WTC11 (cell line): Measurements from ENCODE around the gene PTPN2. TPM values are rescaled to one million over a fixed set of nuclear protein-coding genes. Genes with fewer than 3 reads are reported as not detected.

ENCODE experiments used
- ATAC-seq: fragments of 200-7000 bp; cut with Tn5 transposase; 2 replicates; pipeline ENCODE4 v1.10.0; 2021; ENCODE audit warnings: mild to moderate bottlenecking, moderate library complexity
- CTCF ChIA-PET: fragments of 300-600 bp; sonication (Branson Sonifier 250); formaldehyde crosslinking; loops from one replicate; lab custom pipeline; 2021; ENCODE audit warnings: antibody characterized with exemption; lab: Charles Lee
- POLR2A ChIA-PET: fragments of 350-600 bp; sonication (Branson Sonifier 250); formaldehyde crosslinking; loops from one replicate; lab custom pipeline; 2021; ENCODE audit warnings: antibody characterized with exemption; lab: Charles Lee
- DNase-seq: peaks from one replicate; pipeline ENCODE4 v3.0.0; 2021; ENCODE audit warnings: low spot score
- H3K27ac Mint-ChIP-seq: 2 replicates; pipeline ENCODE4 v1.8.0; 2021; ENCODE audit warnings: mixed read lengths
- H3K27me3 Mint-ChIP-seq: 2 replicates; pipeline ENCODE4 v1.8.0; 2021; ENCODE audit warnings: low read depth, mild to moderate bottlenecking, moderate library complexity, mixed read lengths
- H3K36me3 Mint-ChIP-seq: 2 replicates; pipeline ENCODE4 v1.8.0; 2021; ENCODE audit warnings: mixed read lengths
- H3K4me1 Mint-ChIP-seq: 2 replicates; pipeline ENCODE4 v1.8.0; 2022; ENCODE audit warnings: mixed read lengths
- H3K4me3 Mint-ChIP-seq: 2 replicates; pipeline ENCODE4 v1.8.0; 2021; ENCODE audit warnings: mild to moderate bottlenecking, moderate library complexity, mixed read lengths
- H3K9me3 Mint-ChIP-seq: 2 replicates; pipeline ENCODE4 v1.8.0; 2021; ENCODE audit warnings: mixed read lengths
- AR ChIP-seq: fragments of 250-450 bp; sonication (Bioruptor Pico); IDR thresholded peaks from 2 replicates; pipeline ENCODE4 v1.9.0; 2021; ENCODE audit warnings: mild to moderate bottlenecking
- ARID4B ChIP-seq: sonication (generic); formaldehyde crosslinking; IDR thresholded peaks from 2 replicates; pipeline ENCODE4 v1.8.0; 2023; ENCODE audit warnings: missing genetic modification reagents, mild to moderate bottlenecking, borderline replicate concordance
- CDX4 ChIP-seq: fragments of 250-450 bp; sonication (Bioruptor Pico); IDR thresholded peaks from 2 replicates; pipeline ENCODE4 v1.9.0; 2021; ENCODE audit warnings: moderate library complexity, mild to moderate bottlenecking, inconsistent platforms, borderline replicate concordance
- CREM ChIP-seq: sonication (generic); formaldehyde crosslinking; IDR thresholded peaks from 2 replicates; pipeline ENCODE4 v1.8.1; 2022; ENCODE audit warnings: mild to moderate bottlenecking, missing genetic modification reagents, moderate library complexity
- ELF4 ChIP-seq: sonication (generic); formaldehyde crosslinking; IDR thresholded peaks from 2 replicates; pipeline ENCODE4 v1.8.1; 2022; ENCODE audit warnings: low read depth, mild to moderate bottlenecking, moderate library complexity, missing genetic modification reagents
- IRF2 ChIP-seq: sonication (generic); formaldehyde crosslinking; IDR thresholded peaks from 2 replicates; pipeline ENCODE4 v1.8.0; 2022; ENCODE audit warnings: low read depth, missing genetic modification reagents, borderline replicate concordance
- JAZF1 ChIP-seq: fragments of 250-450 bp; sonication (Bioruptor Pico); IDR thresholded peaks from 2 replicates; pipeline ENCODE4 v1.9.0; 2021; ENCODE audit warnings: moderate library complexity, mild to moderate bottlenecking, inconsistent platforms
- NR2C2 ChIP-seq: sonication (generic); formaldehyde crosslinking; IDR thresholded peaks from 2 replicates; pipeline ENCODE4 v1.8.0; 2022; ENCODE audit warnings: mild to moderate bottlenecking, missing genetic modification reagents
- SMAD3 ChIP-seq: sonication (generic); formaldehyde crosslinking; IDR thresholded peaks from 2 replicates; pipeline ENCODE4 v1.8.0; 2022; ENCODE audit warnings: missing genetic modification reagents, mild to moderate bottlenecking, borderline replicate concordance
- ZNF232 ChIP-seq: sonication (generic); formaldehyde crosslinking; IDR thresholded peaks from 2 replicates; pipeline ENCODE4 v1.8.0; 2022; ENCODE audit warnings: mild to moderate bottlenecking, missing genetic modification reagents
- ZNF425 ChIP-seq: fragments of 250-450 bp; sonication (Bioruptor Pico); conservative IDR thresholded peaks from 2 replicates; pipeline ENCODE4 v1.9.0; 2021; ENCODE audit warnings: mild to moderate bottlenecking
- ZNF532 ChIP-seq: fragments of 250-450 bp; sonication (Bioruptor Pico); IDR thresholded peaks from 2 replicates; pipeline ENCODE4 v1.9.0; 2021; ENCODE audit warnings: mild to moderate bottlenecking, borderline replicate concordance
- ZNF671 ChIP-seq: fragments of 250-450 bp; sonication (Bioruptor Pico); IDR thresholded peaks from 2 replicates; pipeline ENCODE4 v1.8.0; 2021; ENCODE audit warnings: mild to moderate bottlenecking
- ZSCAN18 ChIP-seq: fragments of 250-450 bp; sonication (Bioruptor Pico); IDR thresholded peaks from 2 replicates; pipeline ENCODE4 v2.1.2; 2022; ENCODE audit warnings: mild to moderate bottlenecking, moderate library complexity
- total RNA-seq: library from RNA; stranded (reverse); gene quantifications from 3 replicates; pipeline ENCODE4 v1.2.3, GENCODE V29; 2021
- TF ChIP-seq, protein P1 (sequence below): sonication (generic); formaldehyde crosslinking; IDR thresholded peaks from 2 replicates; pipeline ENCODE4 v1.8.1; 2023; ENCODE audit warnings: mild to moderate bottlenecking, missing genetic modification reagents, moderate library complexity
- TF ChIP-seq, protein P2 (sequence below): fragments of 200-600 bp; IDR thresholded peaks from 2 replicates; pipeline ENCODE4 v1.8.0; 2022; ENCODE audit warnings: antibody characterized with exemption
- TF ChIP-seq, protein P3 (sequence below): sonication (generic); formaldehyde crosslinking; IDR thresholded peaks from 2 replicates; pipeline ENCODE4 v1.8.1; 2022; ENCODE audit warnings: mild to moderate bottlenecking, missing genetic modification reagents, moderate library complexity, borderline replicate concordance

The PTPN2 gene
- total RNA-seq, 1 experiment from 2014 or later = 37.7 TPM

- ChIA-PET POLR2A (no interaction called here), CTCF (no interaction called here)
- ATAC-seq (no peak), DNase-seq (no peak)
- no peak overlapping the region for H3K27ac Mint-ChIP-seq
- peaks cover 9% of the 10 kb centered on the region for H3K36me3 Mint-ChIP-seq
- H3K27me3 Mint-ChIP-seq = no peaks in the 10 kb centered on the region
- no peak overlapping the region for H3K4me3 Mint-ChIP-seq
- peaks cover 4% of the 10 kb centered on the region; the same call in 1 of the 2 replicates for H3K9me3 Mint-ChIP-seq
- no peaks in the 10 kb centered on the region for H3K4me1 Mint-ChIP-seq
- TF ChIP-seq CREM (CRISPR knock-in tag) = no peak
- TF ChIP-seq SMAD3 = no peak
- TF ChIP-seq ARID4B (CRISPR knock-in tag) = no peak
- TF ChIP-seq ZNF425 (CRISPR knock-in tag) = no peak
- TF ChIP-seq, protein P1, sequence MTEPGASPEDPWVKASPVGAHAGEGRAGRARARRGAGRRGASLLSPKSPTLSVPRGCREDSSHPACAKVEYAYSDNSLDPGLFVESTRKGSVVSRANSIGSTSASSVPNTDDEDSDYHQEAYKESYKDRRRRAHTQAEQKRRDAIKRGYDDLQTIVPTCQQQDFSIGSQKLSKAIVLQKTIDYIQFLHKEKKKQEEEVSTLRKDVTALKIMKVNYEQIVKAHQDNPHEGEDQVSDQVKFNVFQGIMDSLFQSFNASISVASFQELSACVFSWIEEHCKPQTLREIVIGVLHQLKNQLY = no peak
- TF ChIP-seq CDX4 (CRISPR knock-in tag) = no peak
- TF ChIP-seq AR (CRISPR knock-in tag) = no peak
- no peak for TF ChIP-seq ZNF532 (CRISPR knock-in tag)
- no peak for TF ChIP-seq ZNF671 (CRISPR knock-in tag)
- no peak for TF ChIP-seq IRF2 (CRISPR knock-in tag)
- no peak for TF ChIP-seq ZSCAN18 (CRISPR knock-in tag)
- TF ChIP-seq NR2C2 (CRISPR knock-in tag) = no peak
- TF ChIP-seq ZNF232 (CRISPR knock-in tag) = no peak
- TF ChIP-seq, protein P2, sequence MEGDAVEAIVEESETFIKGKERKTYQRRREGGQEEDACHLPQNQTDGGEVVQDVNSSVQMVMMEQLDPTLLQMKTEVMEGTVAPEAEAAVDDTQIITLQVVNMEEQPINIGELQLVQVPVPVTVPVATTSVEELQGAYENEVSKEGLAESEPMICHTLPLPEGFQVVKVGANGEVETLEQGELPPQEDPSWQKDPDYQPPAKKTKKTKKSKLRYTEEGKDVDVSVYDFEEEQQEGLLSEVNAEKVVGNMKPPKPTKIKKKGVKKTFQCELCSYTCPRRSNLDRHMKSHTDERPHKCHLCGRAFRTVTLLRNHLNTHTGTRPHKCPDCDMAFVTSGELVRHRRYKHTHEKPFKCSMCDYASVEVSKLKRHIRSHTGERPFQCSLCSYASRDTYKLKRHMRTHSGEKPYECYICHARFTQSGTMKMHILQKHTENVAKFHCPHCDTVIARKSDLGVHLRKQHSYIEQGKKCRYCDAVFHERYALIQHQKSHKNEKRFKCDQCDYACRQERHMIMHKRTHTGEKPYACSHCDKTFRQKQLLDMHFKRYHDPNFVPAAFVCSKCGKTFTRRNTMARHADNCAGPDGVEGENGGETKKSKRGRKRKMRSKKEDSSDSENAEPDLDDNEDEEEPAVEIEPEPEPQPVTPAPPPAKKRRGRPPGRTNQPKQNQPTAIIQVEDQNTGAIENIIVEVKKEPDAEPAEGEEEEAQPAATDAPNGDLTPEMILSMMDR = no peak
- no peak for TF ChIP-seq ELF4
- no peak for TF ChIP-seq JAZF1 (CRISPR knock-in tag)
- TF ChIP-seq, protein P3, sequence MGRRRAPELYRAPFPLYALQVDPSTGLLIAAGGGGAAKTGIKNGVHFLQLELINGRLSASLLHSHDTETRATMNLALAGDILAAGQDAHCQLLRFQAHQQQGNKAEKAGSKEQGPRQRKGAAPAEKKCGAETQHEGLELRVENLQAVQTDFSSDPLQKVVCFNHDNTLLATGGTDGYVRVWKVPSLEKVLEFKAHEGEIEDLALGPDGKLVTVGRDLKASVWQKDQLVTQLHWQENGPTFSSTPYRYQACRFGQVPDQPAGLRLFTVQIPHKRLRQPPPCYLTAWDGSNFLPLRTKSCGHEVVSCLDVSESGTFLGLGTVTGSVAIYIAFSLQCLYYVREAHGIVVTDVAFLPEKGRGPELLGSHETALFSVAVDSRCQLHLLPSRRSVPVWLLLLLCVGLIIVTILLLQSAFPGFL = no peak
Observed at GRCh38 chr18:12802538-12802937, 81.5 kb downstream of the PTPN2 start.
